ENCODE data around the gene C7orf33.

The C7orf33 gene

DNA sequence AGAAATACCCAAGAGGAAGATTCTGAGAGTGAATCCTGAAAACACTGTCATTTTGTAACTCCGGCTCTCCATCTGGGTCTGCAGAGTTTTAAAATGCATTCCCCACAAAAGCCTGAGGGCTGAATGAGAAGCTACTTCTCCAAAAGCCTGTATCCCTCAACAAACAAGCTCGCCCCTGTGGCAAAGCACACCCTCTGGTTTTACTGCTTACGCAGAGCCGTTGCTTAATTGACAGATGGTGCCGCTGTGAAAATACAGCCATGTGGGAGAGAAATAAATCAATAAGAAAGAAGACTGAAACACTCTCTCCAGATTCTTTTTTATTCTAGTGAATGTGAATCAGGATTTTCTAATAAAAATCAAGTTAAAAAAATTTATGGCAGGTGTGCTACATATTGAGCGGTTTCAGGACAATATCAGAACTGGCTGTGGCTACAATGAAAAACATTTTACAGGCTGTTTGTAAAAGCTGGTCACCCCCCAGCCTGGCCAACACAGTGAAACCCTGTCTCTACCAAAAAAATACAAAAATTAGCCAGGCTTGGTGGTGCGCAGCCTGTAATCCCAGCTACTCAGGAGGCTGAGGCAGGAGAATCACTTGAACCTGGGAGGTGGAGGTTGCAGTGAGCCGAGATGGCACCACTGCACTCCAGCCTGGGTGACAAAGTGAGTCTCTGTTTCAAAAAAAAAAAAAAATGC, 32.5 kb downstream of the C7orf33 start:
- no peak overlapping the region for H3K4me3 ChIP-seq (ENCODE audit: low read depth, low read length)
- DNase-seq (ENCODE audit: low read depth): no peak

DNA sequence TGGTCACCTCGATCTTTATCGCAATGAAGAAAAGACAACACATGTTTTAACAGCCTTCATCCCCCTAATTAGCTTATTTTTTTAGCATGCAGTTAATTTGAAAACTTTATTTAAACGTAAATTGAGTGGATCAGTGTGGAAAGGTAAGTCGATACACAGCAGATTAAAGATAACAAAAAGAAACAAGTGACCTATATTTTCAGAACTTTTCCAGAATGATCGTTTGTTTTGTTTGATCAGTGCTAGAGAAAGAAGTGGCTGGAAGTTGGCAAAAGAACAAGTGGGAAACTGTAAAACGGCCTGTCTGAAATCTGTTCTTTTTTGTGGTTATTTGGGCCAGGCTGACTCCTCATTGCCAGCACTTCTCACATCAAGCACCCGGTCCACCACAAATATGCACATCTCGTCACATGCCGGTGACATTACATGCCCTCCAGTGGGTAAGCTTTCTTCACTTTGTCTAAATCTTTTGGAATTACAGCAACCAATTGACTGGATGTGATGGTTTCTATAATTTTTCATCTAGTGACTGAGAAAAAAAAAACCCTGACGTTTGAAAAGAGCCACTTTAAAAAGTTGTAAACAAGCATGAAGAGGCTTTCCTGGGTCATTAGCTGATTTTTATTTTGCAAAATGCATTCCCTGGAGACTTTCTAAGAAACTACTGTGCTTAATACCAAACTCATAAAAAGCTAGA, 33.2 kb downstream of the C7orf33 start:
- no peak overlapping the region for H3K4me3 ChIP-seq (ENCODE audit: low read depth, low read length)
- no peak for DNase-seq (ENCODE audit: low read depth)

DNA sequence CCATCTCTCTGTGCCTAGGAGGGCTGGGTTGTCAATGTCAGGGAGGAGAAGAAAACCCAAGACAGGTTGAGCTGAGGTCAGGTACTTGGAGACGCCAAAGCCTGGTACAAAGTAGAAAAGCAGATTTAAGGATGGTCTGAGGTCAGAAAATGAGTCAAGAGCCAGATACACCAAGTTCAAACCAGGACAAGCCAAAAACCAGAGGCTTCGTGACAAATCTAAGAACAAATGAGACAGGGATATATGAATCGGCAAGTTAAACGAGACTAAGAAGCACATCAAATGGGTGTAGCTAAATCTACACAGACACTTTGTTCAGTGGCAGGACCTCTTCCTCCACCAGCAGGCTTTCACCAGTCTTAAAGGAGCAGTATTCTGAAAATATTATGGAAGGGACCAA, 34.2 kb downstream of the C7orf33 start:
- no peak overlapping the region for H3K4me3 ChIP-seq (ENCODE audit: low read depth, low read length)
- no peak for DNase-seq (ENCODE audit: low read depth)

DNA sequence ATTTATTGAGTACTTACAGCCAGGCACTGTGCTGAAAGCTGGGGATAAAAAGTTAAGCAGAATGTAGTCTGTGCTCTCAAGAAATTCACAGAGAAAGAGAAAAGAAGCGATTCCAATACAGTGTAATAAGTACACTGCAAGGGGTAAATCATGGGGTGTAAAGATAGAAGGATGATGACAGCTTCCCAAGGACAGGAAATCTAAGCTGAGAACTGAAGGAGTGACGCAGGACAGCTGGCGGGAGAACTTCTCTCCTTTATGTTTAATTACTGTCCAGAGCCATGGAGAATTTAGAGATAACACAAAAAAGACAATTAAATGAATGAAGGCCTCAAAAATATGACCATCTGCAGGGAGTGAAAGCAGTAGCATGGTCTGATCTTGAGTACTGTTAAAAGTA, 34.8 kb downstream of the C7orf33 start:
- DNase-seq (ENCODE audit: low read depth): no peak
- H3K4me3 ChIP-seq (ENCODE audit: low read depth, low read length): no peak overlapping the region

GRCh38 chr7:148626828-148627227, 36.3 kb downstream of the C7orf33 start:
- no peak overlapping the region for H3K4me3 ChIP-seq (ENCODE audit: low read depth, low read length)
- no peak for DNase-seq (ENCODE audit: low read depth)

DNA sequence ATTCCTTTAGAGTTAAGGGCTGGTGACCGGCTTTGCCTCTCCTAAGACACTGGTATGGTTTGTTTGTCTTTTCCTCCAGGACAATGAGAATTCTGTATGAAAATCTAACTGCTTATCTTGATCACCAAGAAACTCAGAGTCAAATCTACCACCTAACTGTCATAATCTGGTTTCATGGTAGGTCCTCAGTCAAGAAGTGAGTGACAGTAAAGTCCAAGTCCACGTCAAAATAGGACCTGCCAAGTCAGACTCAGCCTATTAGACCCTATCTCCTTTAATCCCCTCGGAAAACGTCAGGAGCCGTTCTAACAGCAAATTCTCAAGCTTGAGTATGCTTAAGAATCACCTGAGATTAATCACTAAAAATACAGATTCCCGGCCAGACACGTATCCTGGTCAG, 37.4 kb downstream of the C7orf33 start:
- H3K4me3 ChIP-seq (ENCODE audit: low read depth, low read length): no peak overlapping the region
- DNase-seq (ENCODE audit: low read depth): no peak

- DNase-seq (ENCODE audit: low read depth): no peak
These were observed 39.5 kb downstream of the C7orf33 start for GRCh38 chr7:148630078-148630477.

DNA sequence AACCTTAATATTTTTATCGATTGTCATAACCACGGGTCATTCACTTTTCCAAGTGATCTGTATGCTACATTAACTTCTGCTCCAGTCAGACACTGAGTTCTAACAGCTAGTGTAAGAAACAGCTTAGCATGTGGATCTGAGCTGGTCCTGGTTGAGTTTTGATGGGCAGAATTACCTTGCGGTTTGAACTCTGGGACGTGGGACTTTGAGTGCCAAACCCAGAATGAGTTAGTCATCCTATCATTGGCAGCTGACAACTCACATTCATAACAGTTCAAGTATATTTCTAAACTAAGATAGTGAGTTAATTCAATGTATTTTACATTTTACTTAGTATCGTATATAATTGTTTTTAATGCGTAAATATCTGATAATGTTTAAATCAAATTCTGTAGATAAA, 43.2 kb downstream of the C7orf33 start:
- no peak for DNase-seq (ENCODE audit: low read depth)
- H3K4me3 ChIP-seq (ENCODE audit: low read depth, low read length): no peak overlapping the region

More at GRCh38 chr7:148630078-148630477, 39.5 kb downstream of the C7orf33 start:
- no peak overlapping the region for H3K4me3 ChIP-seq (ENCODE audit: low read depth, low read length)

DNA sequence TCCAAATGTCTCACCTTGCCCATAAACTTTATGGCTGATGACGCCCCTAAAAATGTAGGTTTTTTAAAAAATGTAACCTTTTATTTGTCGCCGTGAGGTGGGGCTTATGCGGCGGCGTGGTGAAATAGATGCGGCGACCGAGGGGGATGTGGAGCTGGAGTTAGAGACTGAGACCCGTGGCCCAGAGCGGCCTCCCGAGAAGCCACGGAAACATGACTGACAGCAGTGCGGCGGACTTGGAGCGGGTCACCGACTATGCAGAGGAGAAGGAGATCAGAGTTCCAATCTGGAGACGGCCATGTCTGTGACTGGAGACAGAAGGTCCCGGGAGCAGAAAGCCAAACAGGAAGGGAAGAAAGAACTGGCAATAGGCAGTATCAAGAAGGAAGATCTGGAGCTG, 46.5 kb downstream of the C7orf33 start:
- H3K4me3 ChIP-seq (ENCODE audit: low read depth, low read length): no peak overlapping the region
- no peak for DNase-seq (ENCODE audit: low read depth)

DNA sequence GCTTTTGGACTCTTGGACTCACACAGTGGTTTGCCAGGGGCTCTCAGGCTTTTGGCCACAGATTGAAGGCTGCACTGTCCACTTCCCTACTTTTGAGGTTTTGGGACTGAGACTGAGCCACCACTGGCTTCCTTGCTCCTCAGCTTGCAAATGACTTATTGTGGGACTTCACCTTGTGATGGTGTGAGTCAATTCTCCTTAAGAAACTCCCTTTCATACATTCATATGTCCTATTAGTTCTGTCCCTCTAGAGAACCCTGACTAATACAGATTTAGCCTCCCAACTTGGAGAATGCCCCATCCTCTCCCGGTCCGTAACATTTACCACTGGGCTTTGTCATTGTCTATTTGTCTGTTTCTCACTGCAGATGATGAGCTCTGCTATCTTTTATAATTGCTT, 55.3 kb downstream of the C7orf33 start:
- H3K4me3 ChIP-seq (ENCODE audit: low read depth, low read length): no peak overlapping the region
- no peak for DNase-seq (ENCODE audit: low read depth)

GRCh38 chr7:148650232-148650858, 59.8 kb downstream of the C7orf33 start:
- DNase-seq (ENCODE audit: low read depth): peak; percentile 9
- H3K4me3 ChIP-seq (ENCODE audit: low read depth, low read length): no peak overlapping the region

DNA sequence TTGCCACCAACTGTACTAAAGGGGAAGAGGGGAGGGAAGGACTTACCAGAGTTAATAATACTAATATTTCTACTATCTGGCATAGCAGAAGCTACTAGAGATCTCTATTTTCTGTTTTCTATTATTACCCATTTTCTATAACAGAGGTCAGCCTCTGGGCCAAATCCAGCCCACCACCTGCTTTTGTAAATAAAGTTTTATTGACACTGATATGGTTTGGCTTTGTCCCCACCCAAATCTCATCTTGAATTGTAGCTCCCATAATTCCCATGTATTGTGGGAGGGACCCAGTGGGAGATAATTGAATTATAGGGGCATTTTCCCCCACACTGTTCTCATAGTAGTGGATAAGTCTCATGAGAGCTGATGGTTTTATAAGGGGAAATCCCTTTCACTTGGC, 62.2 kb downstream of the C7orf33 start:
- DNase-seq (ENCODE audit: low read depth): no peak
- no peak overlapping the region for H3K4me3 ChIP-seq (ENCODE audit: low read depth, low read length)

- H3K4me3 ChIP-seq (ENCODE audit: low read depth, low read length): no peak overlapping the region
- no peak for DNase-seq (ENCODE audit: low read depth)
These were observed 67.4 kb downstream of the C7orf33 start for GRCh38 chr7:148657929-148658328.

- no peak for DNase-seq (ENCODE audit: low read depth)
- no peak overlapping the region for H3K4me3 ChIP-seq (ENCODE audit: low read depth, low read length)
These were observed 70.9 kb downstream of the C7orf33 start for GRCh38 chr7:148661471-148661870.

GRCh38 chr7:148662646-148663045, 72.1 kb downstream of the C7orf33 start:
- no peak for DNase-seq (ENCODE audit: low read depth)
- no peak overlapping the region for H3K4me3 ChIP-seq (ENCODE audit: low read depth, low read length)

- DNase-seq (ENCODE audit: low read depth): peak; percentile 45
- H3K4me3 ChIP-seq (ENCODE audit: low read depth, low read length): no peak overlapping the region
These were observed 73.8 kb downstream of the C7orf33 start for GRCh38 chr7:148664324-148664723.

DNA sequence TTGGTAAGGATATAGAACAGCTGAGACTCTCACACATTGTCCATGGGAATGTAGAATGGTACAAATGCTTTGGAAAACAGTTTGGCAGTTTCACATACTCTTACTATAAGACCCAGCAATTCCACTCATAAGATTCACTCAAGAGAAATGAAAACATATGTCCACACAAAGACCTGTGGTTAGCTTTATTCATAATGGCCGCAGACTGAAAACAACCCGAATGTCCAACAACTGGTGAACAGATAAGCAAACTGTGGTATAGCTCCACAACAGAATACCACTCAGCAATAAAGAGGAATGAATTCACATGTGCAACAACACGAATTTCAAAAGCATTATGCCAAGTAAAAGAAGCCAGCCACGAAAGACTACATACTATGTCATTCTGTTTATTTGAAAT, 74.7 kb downstream of the C7orf33 start:
- no peak for DNase-seq (ENCODE audit: low read depth)
- H3K4me3 ChIP-seq (ENCODE audit: low read depth, low read length): no peak overlapping the region
